Esophagus squamous epithelium (tissue), 4 donors: ENCODE results near the gene NR2E1.

Experiments used
- CTCF ChIP-seq, 6 experiments: fragments of 450-650 bp in 4 of 6; fragments of 200-600 bp in 2 of 6; sonication (generic) in 2 of 6; IDR thresholded peaks; one replicate each; pipeline ENCODE4 v1.5.1; 2016 to 2019; ENCODE audit warnings: antibody characterized with exemption in 6 of 6, mild to moderate bottlenecking in 4 of 6, moderate library complexity in 4 of 6
- POLR2A ChIP-seq, 4 donors: fragments of 450-650 bp; IDR thresholded peaks; one replicate each; pipeline ENCODE4 v1.6.1; 2017; ENCODE audit warnings: antibody characterized with exemption in 4 of 4, mild to moderate bottlenecking in 4 of 4, moderate library complexity in 3 of 4

- TF ChIP-seq CTCF (IDR thresholded peaks at IDR 0.05) (no peak), POLR2A (IDR thresholded peaks at IDR 0.05) (no peak)
Measured at GRCh38 chr6:108211671-108212070, 45.8 kb downstream of the NR2E1 start.
